ENCODE data around the gene KCTD6. TPM values are rescaled to one million over a fixed set of nuclear protein-coding genes. Genes with fewer than 3 reads are reported as not detected.

KCTD6 gene
- total and polyA plus RNA-seq, 7 experiments from 2014 or later = 4.1 to 14.2 (median 10.3) TPM

- CTCF ChIA-PET = interaction anchor here (0.6 to 1.0 kb wide), 3 partner anchors 37 to 102 kb away, joined by 3 to 7 read pairs (median 3); partner anchors contain the start of gene KCTD6
- H3K4me3 Mint-ChIP-seq = no peak overlapping the region
- POLR2A ChIA-PET = no interaction called here
Observed at GRCh38 chr3:58528629-58529028, 36.7 kb downstream of the KCTD6 start.

GRCh38 chr3:58529516-58530353 lies 37.8 kb downstream of the KCTD6 start:
- ATAC-seq (no peak), DNase-seq (no peak)
- Mint-ChIP-seq H3K27me3 (peaks cover 0 to 4% (median 0%) of the 10 kb centered on the region in 5 donors), H3K9me3 (no peaks in the 10 kb centered on the region), H3K27ac (no peak overlapping the region), H3K4me1 (peaks cover 5 to 8% (median 7%) of the 10 kb centered on the region in 7 donors), H3K4me3 (no peak overlapping the region), H3K36me3 (no peaks in the 10 kb centered on the region)
- no peaks in the 10 kb centered on the region for H3K36me3 ChIP-seq (ENCODE audit: control insufficient read depth in 2 of 3, insufficient read depth in 3 of 3, low read length in 3 of 3)
- H3K4me3 ChIP-seq (ENCODE audit: low read length) = no peak overlapping the region
- peaks cover 0 to 6% of the 10 kb centered on the region in 2 donors for H3K4me1 ChIP-seq (ENCODE audit: control insufficient read depth in 2 of 2, insufficient read depth in 2 of 2, low read length in 2 of 2)
- CTCF ChIA-PET = no interaction called here
- no peaks in the 10 kb centered on the region for H3K9me3 ChIP-seq (ENCODE audit: control insufficient read depth in 2 of 3, low read length in 3 of 3)
- intact Hi-C loops (cut with micrococcal nuclease) = loop anchor here in 1 of 2 donors (5.0 kb wide), 1 partner anchor 112 kb away; no protein-coding TSS in a partner anchor
- H3K27me3 ChIP-seq (ENCODE audit: control insufficient read depth in 2 of 2, insufficient read depth in 2 of 2, low read length in 2 of 2) = no peaks in the 10 kb centered on the region
- POLR2A ChIA-PET = interaction anchor here (0.7 to 1.0 kb wide), 2 partner anchors 37 to 39 kb away, joined by 3 to 4 read pairs; partner anchors contain the start of gene KCTD6
- H3K27ac ChIP-seq (ENCODE audit: low read depth, low read length) = no peak overlapping the region

More at GRCh38 chr3:58528629-58529028, 36.7 kb downstream of the KCTD6 start:
- Mint-ChIP-seq H3K9me3 (no peaks in the 10 kb centered on the region), H3K27me3 (peaks cover 0 to 2% (median 0%) of the 10 kb centered on the region in 5 donors), H3K27ac (no peak overlapping the region), H3K4me1 (peaks cover 5 to 8% (median 7%) of the 10 kb centered on the region in 7 donors), H3K36me3 (no peaks in the 10 kb centered on the region)
- no peaks in the 10 kb centered on the region for H3K9me3 ChIP-seq (ENCODE audit: control insufficient read depth in 2 of 3, low read length in 3 of 3)
- H3K36me3 ChIP-seq (ENCODE audit: control insufficient read depth in 2 of 3, insufficient read depth in 3 of 3, low read length in 3 of 3) = no peaks in the 10 kb centered on the region
- ATAC-seq (no peak), DNase-seq (no peak)
- H3K4me3 ChIP-seq (ENCODE audit: low read length) = no peak overlapping the region
- H3K4me1 ChIP-seq (ENCODE audit: control insufficient read depth in 2 of 2, insufficient read depth in 2 of 2, low read length in 2 of 2) = peaks cover 0 to 6% of the 10 kb centered on the region in 2 donors
- no peaks in the 10 kb centered on the region for H3K27me3 ChIP-seq (ENCODE audit: control insufficient read depth in 2 of 2, insufficient read depth in 2 of 2, low read length in 2 of 2)
- intact Hi-C loops (cut with micrococcal nuclease) = no loop called here
- no peak overlapping the region for H3K27ac ChIP-seq (ENCODE audit: low read depth, low read length)

GRCh38 chr3:58530354-58530865 lies 38.5 kb downstream of the KCTD6 start:
- Mint-ChIP-seq H3K9me3 (no peaks in the 10 kb centered on the region), H3K27me3 (peaks cover 0 to 6% (median 0%) of the 10 kb centered on the region in 5 donors), H3K36me3 (no peaks in the 10 kb centered on the region), H3K27ac (no peak overlapping the region), H3K4me1 (peaks cover 5 to 8% (median 7%) of the 10 kb centered on the region in 7 donors), H3K4me3 (no peak overlapping the region)
- H3K27ac ChIP-seq (ENCODE audit: low read depth, low read length) = no peak overlapping the region
- no peaks in the 10 kb centered on the region for H3K27me3 ChIP-seq (ENCODE audit: control insufficient read depth in 2 of 2, insufficient read depth in 2 of 2, low read length in 2 of 2)
- ATAC-seq = no peak
- no peak overlapping the region for H3K4me3 ChIP-seq (ENCODE audit: low read length)
- no peaks in the 10 kb centered on the region for H3K9me3 ChIP-seq (ENCODE audit: control insufficient read depth in 2 of 3, low read length in 3 of 3)
- no peaks in the 10 kb centered on the region for H3K36me3 ChIP-seq (ENCODE audit: control insufficient read depth in 2 of 3, insufficient read depth in 3 of 3, low read length in 3 of 3)
- ChIA-PET POLR2A (interaction anchor here (1.0 kb wide), 1 partner anchor 38 kb away, joined by 4 read pairs; the partner anchor contains the start of gene KCTD6), CTCF (interaction anchor here (0.6 kb wide), 1 partner anchor 36 kb away, joined by 3 read pairs; no protein-coding TSS in a partner anchor)
- no peak for DNase-seq
- intact Hi-C loops (cut with micrococcal nuclease) = loop anchor here in 1 of 2 donors (5.0 kb wide), 1 partner anchor 113 kb away; no protein-coding TSS in a partner anchor
- peaks cover 0 to 6% of the 10 kb centered on the region in 2 donors for H3K4me1 ChIP-seq (ENCODE audit: control insufficient read depth in 2 of 2, insufficient read depth in 2 of 2, low read length in 2 of 2)

- Histone ChIP-seq H3K4me3 (ENCODE audit: low read length) (no peak overlapping the region), H3K9me3 (ENCODE audit: control insufficient read depth in 2 of 3, low read length in 3 of 3) (no peaks in the 10 kb centered on the region), H3K4me1 (ENCODE audit: control insufficient read depth in 2 of 2, insufficient read depth in 2 of 2, low read length in 2 of 2) (peaks cover 0 to 6% of the 10 kb centered on the region in 2 donors), H3K27ac (ENCODE audit: low read depth, low read length) (no peak overlapping the region), H3K27me3 (ENCODE audit: control insufficient read depth in 2 of 2, insufficient read depth in 2 of 2, low read length in 2 of 2) (no peaks in the 10 kb centered on the region), H3K36me3 (ENCODE audit: control insufficient read depth in 2 of 3, insufficient read depth in 3 of 3, low read length in 3 of 3) (no peaks in the 10 kb centered on the region)
- Mint-ChIP-seq H3K36me3 (no peaks in the 10 kb centered on the region), H3K4me1 (peaks cover 5 to 8% (median 7%) of the 10 kb centered on the region in 7 donors), H3K4me3 (no peak overlapping the region), H3K9me3 (no peaks in the 10 kb centered on the region), H3K27ac (no peak overlapping the region), H3K27me3 (peaks cover 0 to 6% (median 0%) of the 10 kb centered on the region in 5 donors)
- ATAC-seq (no peak), DNase-seq (no peak)
- intact Hi-C loops (cut with micrococcal nuclease) = loop anchor here in 1 of 2 donors (5.0 kb wide), 1 partner anchor 114 kb away; no protein-coding TSS in a partner anchor
- ChIA-PET POLR2A (no interaction called here), CTCF (interaction anchor here (0.6 kb wide), 1 partner anchor 308 kb away, joined by 3 read pairs; no protein-coding TSS in a partner anchor)
Observed at GRCh38 chr3:58531555-58531954, 39.7 kb downstream of the KCTD6 start.

GRCh38 chr3:58531956-58532355 lies 40.1 kb downstream of the KCTD6 start:
- peaks cover 0 to 6% of the 10 kb centered on the region in 2 donors for H3K4me1 ChIP-seq (ENCODE audit: control insufficient read depth in 2 of 2, insufficient read depth in 2 of 2, low read length in 2 of 2)
- no peak overlapping the region for H3K27ac ChIP-seq (ENCODE audit: low read depth, low read length)
- intact Hi-C loops (cut with micrococcal nuclease) = loop anchor here (1.0 to 5.0 kb wide), 13 partner anchors 41 to 523 kb away; partner anchors contain the start of genes ABHD6 (in 2 of the 2), PDHB (in 2 of the 2), FLNB (in 1 of the 2) and HTD2 (in 1 of the 2)
- Mint-ChIP-seq H3K4me1 (peaks cover 5 to 8% (median 7%) of the 10 kb centered on the region in 7 donors), H3K27me3 (peaks cover 0 to 6% (median 0%) of the 10 kb centered on the region in 5 donors), H3K36me3 (no peaks in the 10 kb centered on the region), H3K4me3 (no peak overlapping the region), H3K9me3 (no peaks in the 10 kb centered on the region), H3K27ac (peak overlapping the region in 1 of 9 donors; percentile 49)
- H3K4me3 ChIP-seq (ENCODE audit: low read length) = no peak overlapping the region
- no peaks in the 10 kb centered on the region for H3K9me3 ChIP-seq (ENCODE audit: control insufficient read depth in 2 of 3, low read length in 3 of 3)
- H3K27me3 ChIP-seq (ENCODE audit: control insufficient read depth in 2 of 2, insufficient read depth in 2 of 2, low read length in 2 of 2) = no peaks in the 10 kb centered on the region
- ATAC-seq = no peak
- CTCF ChIA-PET = interaction anchor here (1.4 kb wide), 1 partner anchor 41 kb away, joined by 5 read pairs; the partner anchor contains the start of gene KCTD6
- H3K36me3 ChIP-seq (ENCODE audit: control insufficient read depth in 2 of 3, insufficient read depth in 3 of 3, low read length in 3 of 3) = no peaks in the 10 kb centered on the region
- DNase-seq = no peak
- POLR2A ChIA-PET = no interaction called here

GRCh38 chr3:58532794-58533220 lies 40.9 kb downstream of the KCTD6 start:
- Mint-ChIP-seq H3K9me3 (no peaks in the 10 kb centered on the region), H3K36me3 (no peaks in the 10 kb centered on the region), H3K4me3 (peak overlapping the region in 1 of 10 donors; percentile 50), H3K4me1 (peaks cover 5 to 8% (median 7%) of the 10 kb centered on the region in 7 donors), H3K27ac (peak overlapping the region in 4 of 9 donors; percentile 23 to 42 (median 31)), H3K27me3 (peaks cover 0 to 6% (median 0%) of the 10 kb centered on the region in 5 donors)
- peak; percentile 97 for ATAC-seq
- POLR2A ChIA-PET = no interaction called here
- CTCF ChIA-PET = interaction anchor here (1.4 to 1.6 kb wide), 2 partner anchors 42 to 346 kb away, joined by 3 to 5 read pairs; partner anchors contain the start of gene KCTD6
- H3K27ac ChIP-seq (ENCODE audit: low read depth, low read length) = no peak overlapping the region
- H3K27me3 ChIP-seq (ENCODE audit: control insufficient read depth in 2 of 2, insufficient read depth in 2 of 2, low read length in 2 of 2) = no peaks in the 10 kb centered on the region
- H3K9me3 ChIP-seq (ENCODE audit: control insufficient read depth in 2 of 3, low read length in 3 of 3) = no peaks in the 10 kb centered on the region
- DNase-seq = peak; percentile 63 to 80 (median 73)
- intact Hi-C loops (cut with micrococcal nuclease) = loop anchor here (1.0 to 5.0 kb wide), 13 partner anchors 42 to 524 kb away; partner anchors contain the start of genes ABHD6 (in 2 of the 2), PDHB (in 2 of the 2), FLNB (in 1 of the 2) and HTD2 (in 1 of the 2)
- H3K4me3 ChIP-seq (ENCODE audit: low read length) = no peak overlapping the region
- no peaks in the 10 kb centered on the region for H3K36me3 ChIP-seq (ENCODE audit: control insufficient read depth in 2 of 3, insufficient read depth in 3 of 3, low read length in 3 of 3)
- peaks cover 0 to 6% of the 10 kb centered on the region in 2 donors for H3K4me1 ChIP-seq (ENCODE audit: control insufficient read depth in 2 of 2, insufficient read depth in 2 of 2, low read length in 2 of 2)
